HEK293T (cell line): ENCODE results near the gene ACSF3.

Source experiments
- CTCF ChIA-PET: fragments of 350-600 bp; formaldehyde crosslinking; extraction: SDS; loops from one replicate; lab custom pipeline; 2021; ENCODE audit warnings: antibody characterized with exemption, inconsistent platforms; lab: Yijun Ruan, JAX
- POLR2A ChIA-PET: fragments of 350-600 bp; formaldehyde crosslinking; extraction: SDS; loops from one replicate; lab custom pipeline; 2020; ENCODE audit warnings: antibody characterized with exemption, inconsistent platforms; lab: Yijun Ruan, JAX
- DNase-seq: peaks from one replicate; pipeline ENCODE4 v3.0.0; 2012; ENCODE audit warnings: mixed read lengths; ENCODE audit errors: extremely low spot score
- ARNT ChIP-seq: fragments of 450-650 bp; IDR thresholded peaks from 2 replicates; pipeline ENCODE4 v1.6.1; 2017; ENCODE audit warnings: mild to moderate bottlenecking
- BHLHE40 ChIP-seq: fragments of 450-650 bp; IDR thresholded peaks from 2 replicates; pipeline ENCODE4 v1.6.1; 2016; ENCODE audit warnings: mild to moderate bottlenecking, moderate library complexity, borderline replicate concordance
- CTBP1 ChIP-seq: fragments of 450-650 bp; IDR thresholded peaks from 2 replicates; pipeline ENCODE4 v1.6.1; 2016; ENCODE audit warnings: borderline replicate concordance
- ELF4 ChIP-seq: fragments of 450-650 bp; IDR thresholded peaks from 2 replicates; pipeline ENCODE4 v1.6.1; 2017; ENCODE audit warnings: antibody characterized with exemption
- FOXA1 ChIP-seq: fragments of 450-650 bp; IDR thresholded peaks from 2 replicates; pipeline ENCODE4 v1.6.1; 2016; ENCODE audit warnings: mild to moderate bottlenecking
- FOXK2 ChIP-seq: fragments of 450-650 bp; IDR thresholded peaks from 2 replicates; pipeline ENCODE4 v1.6.1; 2016; ENCODE audit warnings: mild to moderate bottlenecking
- FOXM1 ChIP-seq: fragments of 450-650 bp; IDR thresholded peaks from 2 replicates; pipeline ENCODE4 v1.6.1; 2017; ENCODE audit warnings: mild to moderate bottlenecking, borderline replicate concordance
- HDGF ChIP-seq: fragments of 450-650 bp; IDR thresholded peaks from 2 replicates; pipeline ENCODE4 v1.6.1; 2017; ENCODE audit warnings: antibody characterized with exemption, borderline replicate concordance
- L3MBTL2 ChIP-seq: fragments of 450-650 bp; conservative IDR thresholded peaks from 2 replicates; pipeline ENCODE4 v1.6.1; 2016; ENCODE audit warnings: mild to moderate bottlenecking
- LEF1 ChIP-seq: fragments of 450-650 bp; IDR thresholded peaks from 2 replicates; pipeline ENCODE4 v1.6.1; 2017; ENCODE audit warnings: mild to moderate bottlenecking, borderline replicate concordance
- NFRKB ChIP-seq: fragments of 450-650 bp; IDR thresholded peaks from 2 replicates; pipeline ENCODE4 v1.6.1; 2016; ENCODE audit warnings: mild to moderate bottlenecking, moderate library complexity
- SP1 ChIP-seq: fragments of 450-650 bp; IDR thresholded peaks from 2 replicates; pipeline ENCODE4 v1.6.1; 2017
- SUZ12 ChIP-seq: fragments of 450-650 bp; IDR thresholded peaks from 2 replicates; pipeline ENCODE4 v1.6.1; 2016; ENCODE audit warnings: mild to moderate bottlenecking
- TARDBP ChIP-seq: fragments of 450-650 bp; IDR thresholded peaks from 2 replicates; pipeline ENCODE4 v1.6.1; 2016
- ZNF384 ChIP-seq: fragments of 450-650 bp; IDR thresholded peaks from 2 replicates; pipeline ENCODE4 v1.6.1; 2016
- TF ChIP-seq, protein P1 (sequence below): fragments of 450-650 bp; IDR thresholded peaks from 2 replicates; pipeline ENCODE4 v1.6.1; 2016

The ACSF3 gene

DNA sequence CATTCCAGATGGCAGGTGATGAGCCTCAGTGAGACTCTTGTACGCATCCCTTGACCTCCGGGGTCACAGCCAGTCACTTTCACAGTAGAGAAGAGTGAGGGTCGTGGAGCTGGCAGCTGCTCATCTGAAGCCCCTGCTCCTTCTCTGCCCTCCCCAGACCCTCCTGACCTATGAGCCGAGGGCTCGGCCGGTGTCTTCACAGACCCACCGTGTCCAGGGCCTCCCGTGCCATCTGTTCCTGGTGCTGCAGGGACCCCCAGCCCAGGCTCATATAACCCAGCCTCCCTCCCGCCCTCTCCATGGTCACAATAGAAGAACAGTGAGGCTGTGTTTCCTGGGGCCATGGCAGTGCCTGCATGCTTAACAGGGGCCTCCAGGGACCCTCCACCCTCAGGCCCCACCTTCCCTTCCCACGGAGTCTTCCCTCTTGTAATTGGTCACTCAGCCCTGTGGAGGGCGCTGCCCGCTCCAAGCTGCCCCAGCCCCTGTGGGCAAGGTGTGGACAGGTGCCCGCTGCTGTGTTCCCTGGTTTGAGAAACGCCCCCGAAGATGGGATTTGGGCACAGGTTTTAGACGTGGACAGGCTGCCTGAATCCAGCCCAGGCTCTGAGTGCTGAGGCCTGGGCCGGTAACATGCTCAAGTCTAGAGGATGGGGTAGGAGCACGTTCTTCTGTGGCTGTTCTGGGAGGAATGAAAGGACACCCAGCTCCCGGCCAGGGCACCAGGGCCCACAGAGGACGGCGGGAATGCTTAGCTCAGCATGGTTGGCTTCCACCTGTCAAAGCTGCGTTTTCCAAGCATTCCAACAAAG lies 38.7 kb downstream of the ACSF3 start:
- POLR2A ChIA-PET: no interaction called here
- no peak for DNase-seq
- TF ChIP-seq CTBP1: no peak
- TF ChIP-seq FOXM1: no peak
- TF ChIP-seq L3MBTL2: no peak
- TF ChIP-seq ELF4: no peak
- TF ChIP-seq FOXK2: no peak
- TF ChIP-seq LEF1: no peak
- no peak for TF ChIP-seq SUZ12
- no peak for TF ChIP-seq SP1
- CTCF ChIA-PET: no interaction called here

DNA sequence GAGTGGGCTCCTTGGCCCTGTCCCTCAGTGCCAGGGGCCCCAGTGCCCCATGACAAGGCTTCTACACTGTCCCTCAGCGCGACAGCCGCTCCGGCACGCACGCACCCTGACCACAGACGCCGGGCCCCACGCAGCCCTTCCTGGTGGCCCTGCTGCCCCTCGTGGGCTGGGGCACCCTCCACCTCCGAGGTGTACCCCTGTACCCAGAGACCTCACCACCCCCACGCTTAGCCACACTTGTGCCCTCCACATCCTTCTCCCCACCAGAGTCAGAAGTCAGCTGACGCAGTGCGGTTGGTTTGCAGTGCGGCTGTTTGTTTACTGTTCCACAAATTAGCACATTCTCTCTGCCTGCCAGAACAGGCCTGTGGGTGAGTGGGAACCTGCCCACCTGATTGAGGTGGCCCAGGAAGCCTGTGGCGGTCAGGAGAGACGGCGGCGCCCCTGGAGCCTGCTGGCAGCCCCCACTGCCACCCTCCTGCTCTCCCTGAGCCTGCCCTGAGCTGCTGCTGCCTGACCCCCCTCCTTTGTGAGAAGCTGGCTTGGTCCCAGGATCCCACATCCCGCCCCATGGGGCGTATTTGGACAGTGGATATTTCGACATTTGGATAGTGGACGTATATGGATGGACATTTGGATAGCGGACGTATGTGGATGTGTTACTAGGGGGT lies 39.9 kb downstream of the ACSF3 start:
- no peak for DNase-seq
- ChIA-PET POLR2A (no interaction called here), CTCF (no interaction called here)
- TF ChIP-seq HDGF: no peak
- TF ChIP-seq FOXK2: no peak
- no peak for TF ChIP-seq L3MBTL2
- TF ChIP-seq, protein P1, sequence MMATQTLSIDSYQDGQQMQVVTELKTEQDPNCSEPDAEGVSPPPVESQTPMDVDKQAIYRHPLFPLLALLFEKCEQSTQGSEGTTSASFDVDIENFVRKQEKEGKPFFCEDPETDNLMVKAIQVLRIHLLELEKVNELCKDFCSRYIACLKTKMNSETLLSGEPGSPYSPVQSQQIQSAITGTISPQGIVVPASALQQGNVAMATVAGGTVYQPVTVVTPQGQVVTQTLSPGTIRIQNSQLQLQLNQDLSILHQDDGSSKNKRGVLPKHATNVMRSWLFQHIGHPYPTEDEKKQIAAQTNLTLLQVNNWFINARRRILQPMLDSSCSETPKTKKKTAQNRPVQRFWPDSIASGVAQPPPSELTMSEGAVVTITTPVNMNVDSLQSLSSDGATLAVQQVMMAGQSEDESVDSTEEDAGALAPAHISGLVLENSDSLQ: no peak
- TF ChIP-seq CTBP1: no peak

DNA sequence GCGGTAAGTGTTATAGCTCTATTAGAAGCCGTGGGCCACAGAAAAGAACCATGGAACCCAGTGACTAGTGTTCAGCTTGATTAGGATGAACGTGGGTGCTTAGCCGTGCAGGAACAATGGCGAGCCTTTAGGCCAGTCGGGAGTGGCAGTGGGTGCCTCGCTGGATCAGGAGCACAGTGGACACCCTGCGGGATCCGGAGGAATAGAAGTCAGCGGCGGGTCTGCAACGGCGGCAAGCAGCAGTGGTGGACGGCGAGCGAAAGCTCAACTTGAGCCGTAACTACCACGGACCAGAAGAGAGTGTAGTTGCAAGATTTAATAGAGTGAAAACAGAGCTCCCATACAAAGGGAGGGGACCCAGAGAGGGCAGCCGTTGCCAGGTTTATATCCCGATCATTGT lies 40.6 kb downstream of the ACSF3 start:
- CTCF ChIA-PET: no interaction called here
- TF ChIP-seq, protein P1: no peak
- TF ChIP-seq BHLHE40: no peak
- TF ChIP-seq SP1: no peak
- TF ChIP-seq ELF4: no peak
- DNase-seq: no peak
- POLR2A ChIA-PET: no interaction called here

DNA sequence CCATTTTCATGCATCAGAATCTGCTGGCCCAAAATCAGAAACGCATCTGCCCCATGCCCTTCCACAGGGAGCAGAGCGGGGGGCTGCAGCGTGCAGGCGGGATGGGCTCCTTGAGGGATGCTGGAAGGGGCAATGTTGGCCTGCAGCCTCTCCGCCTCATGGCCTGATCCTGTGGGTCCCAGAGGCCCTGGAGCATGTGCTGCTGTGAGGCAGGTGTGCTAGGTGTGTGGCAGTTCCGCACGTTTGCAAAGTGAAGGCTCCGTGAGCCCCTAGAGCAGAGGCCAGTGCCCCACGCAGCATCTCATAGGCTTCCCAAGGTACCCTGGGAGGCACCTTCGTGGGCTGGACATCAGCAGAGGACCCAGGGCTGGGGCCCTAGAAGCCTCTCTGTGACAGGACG lies 41.5 kb downstream of the ACSF3 start:
- no peak for TF ChIP-seq SUZ12
- no peak for TF ChIP-seq FOXK2
- TF ChIP-seq ELF4: no peak
- TF ChIP-seq FOXA1: no peak
- TF ChIP-seq BHLHE40: no peak
- TF ChIP-seq SP1: no peak
- TF ChIP-seq LEF1: no peak
- TF ChIP-seq ZNF384: no peak
- TF ChIP-seq NFRKB: no peak
- DNase-seq: no peak
- ChIA-PET POLR2A (no interaction called here), CTCF (no interaction called here)

DNA sequence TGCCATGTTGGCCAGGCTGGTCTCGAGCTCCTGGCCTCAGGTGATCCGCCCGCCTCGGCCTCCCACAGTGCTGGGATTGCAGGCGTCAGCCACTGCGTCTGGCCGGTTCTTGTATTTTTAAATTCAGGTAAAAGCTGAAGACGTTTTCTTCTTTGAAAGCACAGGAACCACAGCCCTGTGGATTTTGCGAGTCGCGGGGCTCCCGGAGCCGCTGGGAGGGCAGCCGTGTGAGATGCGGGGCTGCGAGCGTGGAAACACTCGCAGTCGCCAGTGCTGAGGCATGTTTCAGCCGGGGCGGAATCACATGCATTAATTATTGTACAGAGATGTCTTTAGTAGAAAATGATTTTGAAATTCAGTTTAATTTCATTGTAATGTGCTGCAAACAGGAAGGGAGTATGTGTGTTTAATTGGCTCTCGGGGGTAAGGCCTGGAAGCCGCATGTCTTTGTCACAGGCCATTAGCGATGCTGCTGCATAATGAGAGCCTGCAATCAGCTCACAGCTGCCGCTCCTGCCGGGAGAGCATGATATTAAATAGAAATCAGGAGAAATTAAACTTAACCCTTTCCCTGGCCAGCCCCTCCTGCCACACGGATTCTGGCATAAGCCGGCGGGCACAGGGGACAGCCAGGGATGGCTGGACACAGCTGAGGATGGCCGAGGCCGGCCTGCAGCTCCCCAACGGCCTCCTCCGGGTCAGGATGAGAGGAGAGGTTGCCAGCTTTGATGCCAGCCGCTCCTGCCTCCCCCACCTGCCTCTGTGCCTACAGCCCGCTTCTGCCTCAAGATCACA lies 42.5 kb downstream of the ACSF3 start:
- ChIA-PET POLR2A (no interaction called here), CTCF (no interaction called here)
- no peak for DNase-seq
- TF ChIP-seq SUZ12: no peak
- TF ChIP-seq TARDBP: no peak
- TF ChIP-seq CTBP1: no peak
- no peak for TF ChIP-seq HDGF
- no peak for TF ChIP-seq ARNT
- TF ChIP-seq FOXA1: no peak
- TF ChIP-seq, protein P1: no peak
- TF ChIP-seq ELF4: no peak
- no peak for TF ChIP-seq SP1
- no peak for TF ChIP-seq FOXM1
- TF ChIP-seq BHLHE40: no peak
- TF ChIP-seq ZNF384: no peak
- no peak for TF ChIP-seq FOXK2
- TF ChIP-seq L3MBTL2: no peak
- TF ChIP-seq LEF1: no peak
- TF ChIP-seq NFRKB: no peak

DNA sequence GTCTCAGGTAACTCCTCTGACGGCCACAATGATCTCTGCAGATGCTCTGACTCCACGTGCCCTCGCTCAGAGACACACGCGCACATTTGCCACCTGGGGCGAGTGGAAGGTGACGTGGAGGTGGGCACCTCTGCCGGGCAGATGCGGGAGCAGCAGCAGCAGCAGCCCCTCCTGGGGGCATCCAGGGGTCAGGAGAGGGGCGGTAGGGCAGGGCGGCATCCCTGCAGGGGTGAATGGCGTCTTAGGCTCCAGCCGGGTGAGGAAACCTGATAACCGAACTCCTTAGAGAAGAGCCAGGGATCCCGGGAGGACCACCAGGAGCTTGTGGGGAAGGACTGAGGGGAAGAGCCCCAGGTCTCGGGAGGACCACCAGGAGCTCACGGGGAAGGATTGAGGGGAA lies 43.3 kb downstream of the ACSF3 start:
- TF ChIP-seq L3MBTL2 (no peak), HDGF (no peak), TARDBP (no peak), FOXM1 (no peak), SUZ12 (no peak), NFRKB (no peak), SP1 (no peak), FOXA1 (no peak), CTBP1 (no peak), LEF1 (no peak), BHLHE40 (no peak), ARNT (no peak), FOXK2 (no peak), ELF4 (no peak)
- TF ChIP-seq, protein P1: no peak
- POLR2A ChIA-PET: no interaction called here
- no peak for DNase-seq
- CTCF ChIA-PET: interaction anchor here (0.7 kb wide), 1 partner anchor 30 kb away, joined by 3 read pairs; no protein-coding TSS in a partner anchor
